Measurements from ENCODE around the gene ZNF764. TPM values are rescaled to one million over a fixed set of nuclear protein-coding genes. Genes with fewer than 3 reads are reported as not detected.

ZNF764 gene
- total and polyA plus RNA-seq, 9 of the 15 experiments (the other 6 are each of a cell fraction or from before 2014, with no cell fraction given): 0.69 to 10.1 (median 4.1) TPM

- BruUV-seq (replicated peaks): no TSS peak
- Histone ChIP-seq H3K4me2 (ENCODE audit: insufficient read depth, low read length) (peak overlapping the region; percentile 68), H3K36me3 (ENCODE audit: control insufficient read depth, insufficient read depth, low read length) (peaks cover 17% of the 10 kb centered on the region; the same call in 2 of the 3 replicates), H3K9me3 (replicated peaks; ENCODE audit: control insufficient read depth, insufficient read depth, low read depth, low read length) (no peaks in the 10 kb centered on the region), H3K4me3 (peak overlapping the region; percentile 78), H2AFZ (ENCODE audit: low read depth, low read length) (peak overlapping the region; percentile 88), H3K9ac (ENCODE audit: insufficient read depth in 1 of 2, low read depth in 2 of 2, low read length in 2 of 2) (peak overlapping the region; percentile 96 to 100), H3K9me1 (ENCODE audit: control insufficient read depth, insufficient read depth, low read length) (peaks cover 1% of the 10 kb centered on the region), H3K27me3 (ENCODE audit: control insufficient read depth in 2 of 2, insufficient read depth in 2 of 2, low read length in 2 of 2) (no peaks in the 10 kb centered on the region), H4K20me1 (replicated peaks; ENCODE audit: control insufficient read depth, insufficient read depth, low read length) (no peaks in the 10 kb centered on the region), H3K4me1 (replicated peaks in 1 of 2; ENCODE audit: control insufficient read depth in 2 of 2, insufficient read depth in 2 of 2, low read length in 2 of 2) (peaks cover 36 to 67% of the 10 kb centered on the region in 2 experiments; a peak in 4 of 5 replicates), H3K79me2 (ENCODE audit: control insufficient read depth, insufficient read depth, low read length) (peaks cover 19% of the 10 kb centered on the region), H3K27ac (ENCODE audit: extremely low read depth, low read depth, low read length) (peak overlapping the region; percentile 97)
- DNase-seq (ENCODE audit: extremely low read depth in 1 of 4, low spot score in 3 of 4): peak; percentile 95 to 99 (median 96)
- intact Hi-C loops (cut with micrococcal nuclease): loop anchor here (2.0 to 5.0 kb wide), 3 partner anchors 35 to 82 kb away; partner anchors contain the start of gene SEPHS2
- peak; percentile 96 for FAIRE-seq
- CTCF ChIA-PET (ENCODE audit: low intra/inter-chr PET ratio): interaction anchor here (0.6 kb wide), 1 partner anchor 83 kb away, joined by 3 read pairs; no protein-coding TSS in a partner anchor
- ATAC-seq: peak; percentile 95
- whole genome bisulfite sequencing (ENCODE audit: insufficient coverage, low coverage, missing lambda C conversion rate): under 1% methylated on average over 37 of the region's 79 CpGs
- POLR2A ChIA-PET: interaction anchor here (0.6 to 1.7 kb wide), 13 partner anchors 9 to 82 kb away, joined by 3 to 11 read pairs (median 5); partner anchors contain the start of genes SEPHS2 and ZNF688
- in situ Hi-C loops (cut with MboI): no loop called here
- TF ChIP-seq ZHX1 (conservative IDR thresholded peaks at IDR 0.05; ENCODE audit: low read length) (no peak), EGR1 (conservative IDR thresholded peaks at IDR 0.05) (peak; percentile 93), KDM5B (IDR thresholded peaks at IDR 0.05; ENCODE audit: insufficient replicate concordance, low read depth, low read length) (peak; percentile 48), CREM (IDR thresholded peaks at IDR 0.05; ENCODE audit: low read depth) (peak; percentile 17), CBX5 (IDR thresholded peaks at IDR 0.05; ENCODE audit: borderline replicate concordance, low read depth) (no peak), ZNF133 (CRISPR knock-in tag; IDR thresholded peaks at IDR 0.05) (no peak), FOSL1 (tag; conservative IDR thresholded peaks at IDR 0.05) (0 out of 2 replicates have a peak, but pooled peaks have one; percentile 17), GABPB2 (CRISPR knock-in tag; conservative IDR thresholded peaks at IDR 0.05) (0 out of 2 replicates have a peak, but pooled peaks have one; percentile 33), NFATC3 (IDR thresholded peaks at IDR 0.05) (no peak), POLR2G (IDR thresholded peaks at IDR 0.05; ENCODE audit: low read depth, low read length) (peak; percentile 90), HLTF (IDR thresholded peaks at IDR 0.05) (peak; percentile 49; the same call in 1 of the 2 replicates), MAZ (CRISPR knock-in tag; conservative IDR thresholded peaks at IDR 0.05 in 1 of 2, IDR thresholded peaks at IDR 0.05 in 1 of 2) (peak; percentile 98 to 100)
- TF ChIP-seq, protein P1, sequence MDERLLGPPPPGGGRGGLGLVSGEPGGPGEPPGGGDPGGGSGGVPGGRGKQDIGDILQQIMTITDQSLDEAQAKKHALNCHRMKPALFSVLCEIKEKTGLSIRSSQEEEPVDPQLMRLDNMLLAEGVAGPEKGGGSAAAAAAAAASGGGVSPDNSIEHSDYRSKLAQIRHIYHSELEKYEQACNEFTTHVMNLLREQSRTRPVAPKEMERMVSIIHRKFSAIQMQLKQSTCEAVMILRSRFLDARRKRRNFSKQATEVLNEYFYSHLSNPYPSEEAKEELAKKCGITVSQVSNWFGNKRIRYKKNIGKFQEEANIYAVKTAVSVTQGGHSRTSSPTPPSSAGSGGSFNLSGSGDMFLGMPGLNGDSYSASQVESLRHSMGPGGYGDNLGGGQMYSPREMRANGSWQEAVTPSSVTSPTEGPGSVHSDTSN (CRISPR knock-in tag; IDR thresholded peaks at IDR 0.05; ENCODE audit: low read depth): no peak
- TF ChIP-seq, protein P1 (tag; conservative IDR thresholded peaks at IDR 0.05; ENCODE audit: low read depth): no peak
Measured at GRCh38 chr16:30526823-30527634, 31.1 kb downstream of the ZNF764 start.

Data from K562 (cell line).